Inferior parietal cortex (tissue), 1 donor: ENCODE data around the gene GRID1.

Source experiments
- DNase-seq: peaks from one replicate; pipeline ENCODE4 v3.0.0-alpha.2; 2016; ENCODE audit errors: extremely low spot score

Gene GRID1

GRCh38 chr10:86293396-86293791 lies 73.2 kb downstream of the GRID1 start:
- DNase-seq: no peak

GRCh38 chr10:86292462-86293395 lies 73.9 kb downstream of the GRID1 start:
- DNase-seq: peak; percentile 14

GRCh38 chr10:86291616-86292340 lies 74.8 kb downstream of the GRID1 start:
- DNase-seq: no peak

- DNase-seq: no peak
Measured at GRCh38 chr10:86290933-86291615, 75.5 kb downstream of the GRID1 start.

GRCh38 chr10:86289577-86289868 lies 77.1 kb downstream of the GRID1 start:
- DNase-seq: no peak

GRCh38 chr10:86288695-86289576 lies 77.7 kb downstream of the GRID1 start:
- no peak for DNase-seq

GRCh38 chr10:86287966-86288579 lies 78.5 kb downstream of the GRID1 start:
- no peak for DNase-seq

GRCh38 chr10:86287110-86287793 lies 79.3 kb downstream of the GRID1 start:
- DNase-seq: no peak

GRCh38 chr10:86286236-86287109 lies 80.1 kb downstream of the GRID1 start:
- DNase-seq: no peak

GRCh38 chr10:86285136-86285790 lies 81.3 kb downstream of the GRID1 start:
- DNase-seq: no peak

- no peak for DNase-seq
Measured at GRCh38 chr10:86284355-86285105, 82.1 kb downstream of the GRID1 start.

- no peak for DNase-seq
Measured at GRCh38 chr10:86283466-86284287, 82.9 kb downstream of the GRID1 start.

GRCh38 chr10:86282664-86283465 lies 83.7 kb downstream of the GRID1 start:
- no peak for DNase-seq

GRCh38 chr10:86281396-86281795 lies 85.2 kb downstream of the GRID1 start:
- no peak for DNase-seq

GRCh38 chr10:86269332-86269731 lies 97.3 kb downstream of the GRID1 start:
- no peak for DNase-seq
